ENCODE results near the gene PRKCE. TPM values are rescaled to one million over a fixed set of nuclear protein-coding genes. Genes with fewer than 3 reads are reported as not detected.

PRKCE gene
- total RNA-seq, 4 donors from 2014 or later: 10.9 to 19.6 (median 14.9) TPM

DNA sequence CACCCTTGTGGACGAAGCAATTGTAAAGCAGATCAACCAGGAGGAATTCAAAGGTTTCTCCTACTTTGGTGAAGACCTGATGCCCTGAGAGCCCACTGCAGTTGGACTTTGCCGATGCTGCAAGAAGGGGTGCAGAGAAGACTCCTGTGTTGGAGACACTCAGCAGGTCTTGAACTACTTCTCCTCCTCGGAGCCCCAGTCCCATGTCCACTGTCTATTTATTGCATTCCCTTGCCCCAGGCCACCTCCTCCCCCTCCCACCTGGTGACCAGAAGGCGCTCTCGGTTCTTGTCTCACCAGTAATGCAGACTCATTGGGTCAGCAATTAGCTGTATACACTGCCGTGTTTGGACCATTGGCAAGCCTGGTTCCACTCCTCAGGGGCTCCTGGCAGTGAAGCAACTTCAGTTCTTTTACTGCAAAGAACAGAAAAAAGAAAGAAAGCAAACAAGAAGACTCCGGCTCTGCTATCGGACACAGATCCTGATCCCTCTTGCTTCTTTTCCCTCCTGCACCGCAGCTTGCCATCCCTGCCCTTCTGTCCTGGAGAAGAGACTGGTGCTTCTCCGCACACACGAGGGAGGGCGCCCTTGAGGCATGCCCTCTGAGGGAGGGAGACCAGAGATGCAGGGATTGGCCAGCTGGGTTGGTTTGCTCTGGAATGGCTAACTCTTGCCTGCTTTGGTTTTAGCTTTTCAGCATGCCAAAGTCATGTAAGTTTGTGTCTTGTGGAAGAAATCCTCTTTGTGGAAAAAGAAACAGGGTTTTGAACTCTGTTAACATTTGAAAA, 533.5 kb downstream of the PRKCE start:
- TF ChIP-seq, protein P1, sequence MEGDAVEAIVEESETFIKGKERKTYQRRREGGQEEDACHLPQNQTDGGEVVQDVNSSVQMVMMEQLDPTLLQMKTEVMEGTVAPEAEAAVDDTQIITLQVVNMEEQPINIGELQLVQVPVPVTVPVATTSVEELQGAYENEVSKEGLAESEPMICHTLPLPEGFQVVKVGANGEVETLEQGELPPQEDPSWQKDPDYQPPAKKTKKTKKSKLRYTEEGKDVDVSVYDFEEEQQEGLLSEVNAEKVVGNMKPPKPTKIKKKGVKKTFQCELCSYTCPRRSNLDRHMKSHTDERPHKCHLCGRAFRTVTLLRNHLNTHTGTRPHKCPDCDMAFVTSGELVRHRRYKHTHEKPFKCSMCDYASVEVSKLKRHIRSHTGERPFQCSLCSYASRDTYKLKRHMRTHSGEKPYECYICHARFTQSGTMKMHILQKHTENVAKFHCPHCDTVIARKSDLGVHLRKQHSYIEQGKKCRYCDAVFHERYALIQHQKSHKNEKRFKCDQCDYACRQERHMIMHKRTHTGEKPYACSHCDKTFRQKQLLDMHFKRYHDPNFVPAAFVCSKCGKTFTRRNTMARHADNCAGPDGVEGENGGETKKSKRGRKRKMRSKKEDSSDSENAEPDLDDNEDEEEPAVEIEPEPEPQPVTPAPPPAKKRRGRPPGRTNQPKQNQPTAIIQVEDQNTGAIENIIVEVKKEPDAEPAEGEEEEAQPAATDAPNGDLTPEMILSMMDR (IDR thresholded peaks at IDR 0.05; ENCODE audit: low read depth): no peak

DNA sequence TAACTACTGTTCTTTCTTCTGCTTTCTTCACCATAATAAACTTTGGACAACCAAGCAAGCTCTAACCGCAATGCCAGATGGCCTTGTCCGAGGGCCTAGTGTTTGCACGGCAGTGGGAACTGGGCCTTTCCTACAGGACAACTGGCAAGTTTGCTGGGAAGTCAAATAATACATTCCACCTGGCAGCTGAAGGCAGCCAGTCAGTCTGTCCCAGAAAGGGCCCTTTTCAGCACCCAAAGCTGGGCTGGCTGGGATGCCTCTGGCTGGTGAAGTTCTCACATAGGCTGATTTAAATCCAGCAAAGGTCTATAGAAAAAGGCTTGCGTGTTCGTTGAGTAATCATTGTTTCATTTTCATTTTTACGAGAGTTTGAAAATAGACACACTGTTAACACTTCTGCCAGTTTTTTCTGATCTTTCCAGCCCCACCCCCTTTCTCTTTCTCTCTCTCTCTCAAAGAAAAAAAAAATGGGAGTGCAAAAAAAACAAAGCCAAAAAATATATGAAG, 535.7 kb downstream of the PRKCE start:
- TF ChIP-seq, protein P1 (IDR thresholded peaks at IDR 0.05; ENCODE audit: low read depth): no peak

DNA sequence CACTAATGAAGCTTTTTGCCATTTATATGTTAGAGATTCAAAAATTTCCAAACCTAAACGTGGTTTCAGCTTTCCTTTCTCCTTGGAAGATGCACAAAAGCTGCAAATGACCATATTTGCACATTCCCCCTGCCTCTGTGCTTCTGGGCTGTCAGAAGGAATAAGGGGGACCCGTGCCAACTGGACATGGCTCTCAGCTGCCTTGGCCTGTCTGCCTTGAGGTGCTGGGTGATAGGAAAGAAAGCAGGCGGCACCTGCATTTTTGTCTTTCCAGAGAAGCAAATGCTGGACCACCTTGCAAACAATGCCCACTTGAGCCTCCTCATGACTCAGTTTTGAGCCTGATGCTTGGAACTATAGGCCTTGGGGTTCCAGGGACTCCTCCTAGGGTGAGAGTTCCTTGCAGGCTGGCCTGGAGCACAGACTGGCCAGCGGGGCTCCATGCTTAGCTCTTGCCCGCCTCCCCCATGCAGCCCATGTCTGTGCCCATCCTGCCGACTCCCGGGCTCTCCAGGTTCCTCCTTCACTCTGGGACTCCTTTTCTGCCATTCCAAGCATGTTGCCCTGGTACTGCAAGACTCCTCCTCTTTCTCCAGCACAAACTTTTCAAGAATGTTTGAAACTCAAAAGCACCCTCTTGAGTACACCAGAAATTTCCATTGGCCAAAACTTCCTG, 536.7 kb downstream of the PRKCE start:
- TF ChIP-seq, protein P1 (IDR thresholded peaks at IDR 0.05; ENCODE audit: low read depth): no peak

DNA sequence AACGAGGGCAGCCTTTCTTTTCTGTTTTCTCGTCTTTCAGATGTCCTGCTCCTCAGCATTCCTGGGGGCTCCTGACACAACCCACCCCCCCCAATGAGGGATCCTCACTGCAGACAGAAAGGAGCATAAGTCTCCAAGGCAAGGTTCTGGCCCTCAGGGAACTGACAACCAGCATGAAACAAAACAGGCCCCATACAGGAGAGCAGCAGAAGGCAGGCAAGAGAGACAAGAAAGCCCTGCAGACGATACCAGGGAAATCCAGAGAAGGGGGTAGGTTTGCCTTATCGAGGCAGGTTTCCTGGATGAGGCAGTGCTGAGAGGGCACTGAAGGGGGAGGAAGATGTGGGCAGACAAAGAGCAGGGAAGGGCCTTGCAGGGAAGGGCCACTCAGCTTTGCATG, 541.9 kb downstream of the PRKCE start:
- TF ChIP-seq, protein P1 (IDR thresholded peaks at IDR 0.05; ENCODE audit: low read depth): no peak

DNA sequence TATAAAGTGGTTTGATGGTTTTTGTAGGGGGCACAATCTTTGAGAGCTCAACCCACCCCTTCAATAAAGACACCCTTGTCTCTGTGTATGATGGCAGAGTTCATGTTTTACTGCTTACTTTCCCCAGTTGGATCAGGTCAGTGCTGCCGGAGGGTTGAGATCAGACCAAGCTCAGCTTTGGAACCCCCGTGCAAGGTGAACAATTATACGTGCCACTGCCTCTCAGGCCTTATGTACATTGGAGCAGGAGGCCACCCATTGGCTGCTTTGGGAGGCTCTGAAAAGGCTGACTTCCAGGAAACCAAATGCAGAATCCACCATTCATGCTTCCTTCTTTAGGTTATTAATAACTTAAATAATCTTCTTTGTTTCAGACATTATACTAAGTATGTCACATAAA, 542.4 kb downstream of the PRKCE start:
- TF ChIP-seq, protein P1 (IDR thresholded peaks at IDR 0.05; ENCODE audit: low read depth): no peak

DNA sequence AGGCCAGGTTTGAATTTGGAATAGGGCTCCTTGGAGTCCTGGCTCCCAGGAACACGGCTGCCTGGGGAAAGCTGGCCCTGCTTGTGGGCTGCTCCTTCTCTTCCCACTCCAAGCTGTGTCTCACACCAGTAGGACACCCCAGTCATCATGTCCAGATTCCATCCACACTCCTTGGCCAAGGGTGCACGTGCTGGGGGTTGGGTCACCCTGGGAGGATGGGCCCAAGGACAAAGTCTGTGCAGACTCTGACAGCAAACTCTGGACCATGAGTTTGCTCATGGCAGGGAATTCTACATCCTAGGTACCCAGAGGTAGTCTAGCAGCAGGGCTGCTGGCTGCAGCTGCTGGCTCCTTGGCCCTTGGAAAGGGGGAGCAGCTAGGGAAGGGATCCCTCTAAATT, 543.4 kb downstream of the PRKCE start:
- TF ChIP-seq, protein P1 (IDR thresholded peaks at IDR 0.05; ENCODE audit: low read depth): no peak

DNA sequence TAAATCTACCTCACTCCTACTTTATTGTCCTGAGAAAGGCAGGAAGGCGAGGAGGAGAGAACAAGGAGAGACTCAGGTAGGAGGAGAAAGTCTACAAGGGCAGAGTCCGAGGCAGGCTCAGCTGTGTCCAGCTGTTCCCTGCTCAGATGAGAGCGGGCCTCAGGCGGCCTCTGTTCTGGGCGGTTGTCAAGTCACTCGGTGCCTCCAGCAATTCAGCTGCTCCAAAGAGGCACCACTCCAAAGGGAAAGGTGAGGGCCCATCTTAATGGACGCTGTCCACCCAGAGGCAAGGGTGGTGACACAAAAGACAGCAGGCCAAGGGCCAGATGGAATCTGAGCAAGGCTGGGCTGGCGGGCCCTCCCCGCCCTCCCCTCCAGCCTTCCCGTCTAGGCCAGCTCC, 544.3 kb downstream of the PRKCE start:
- TF ChIP-seq, protein P1 (IDR thresholded peaks at IDR 0.05; ENCODE audit: low read depth): no peak
